ENCODE results near the gene GPR33. TPM values are rescaled to one million over a fixed set of nuclear protein-coding genes. Genes with fewer than 3 reads are reported as not detected.

Gene GPR33
- total RNA-seq, 1 donor from 2014 or later: not detected

- Mint-ChIP-seq H3K36me3 (ENCODE audit: unreplicated experiment) (no peaks in the 10 kb centered on the region), H3K27ac (ENCODE audit: unreplicated experiment) (no peak overlapping the region), H3K4me3 (ENCODE audit: unreplicated experiment) (no peak overlapping the region), H3K4me1 (ENCODE audit: unreplicated experiment) (peaks cover 22% of the 10 kb centered on the region), H3K27me3 (ENCODE audit: unreplicated experiment) (no peaks in the 10 kb centered on the region), H3K9me3 (ENCODE audit: unreplicated experiment) (peaks cover 18% of the 10 kb centered on the region)
- no peak for DNase-seq (ENCODE audit: extremely low spot score, unreplicated experiment)
- TF ChIP-seq, protein P1, sequence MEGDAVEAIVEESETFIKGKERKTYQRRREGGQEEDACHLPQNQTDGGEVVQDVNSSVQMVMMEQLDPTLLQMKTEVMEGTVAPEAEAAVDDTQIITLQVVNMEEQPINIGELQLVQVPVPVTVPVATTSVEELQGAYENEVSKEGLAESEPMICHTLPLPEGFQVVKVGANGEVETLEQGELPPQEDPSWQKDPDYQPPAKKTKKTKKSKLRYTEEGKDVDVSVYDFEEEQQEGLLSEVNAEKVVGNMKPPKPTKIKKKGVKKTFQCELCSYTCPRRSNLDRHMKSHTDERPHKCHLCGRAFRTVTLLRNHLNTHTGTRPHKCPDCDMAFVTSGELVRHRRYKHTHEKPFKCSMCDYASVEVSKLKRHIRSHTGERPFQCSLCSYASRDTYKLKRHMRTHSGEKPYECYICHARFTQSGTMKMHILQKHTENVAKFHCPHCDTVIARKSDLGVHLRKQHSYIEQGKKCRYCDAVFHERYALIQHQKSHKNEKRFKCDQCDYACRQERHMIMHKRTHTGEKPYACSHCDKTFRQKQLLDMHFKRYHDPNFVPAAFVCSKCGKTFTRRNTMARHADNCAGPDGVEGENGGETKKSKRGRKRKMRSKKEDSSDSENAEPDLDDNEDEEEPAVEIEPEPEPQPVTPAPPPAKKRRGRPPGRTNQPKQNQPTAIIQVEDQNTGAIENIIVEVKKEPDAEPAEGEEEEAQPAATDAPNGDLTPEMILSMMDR (IDR thresholded peaks at IDR 0.05): no peak
These were observed 14.0 kb upstream of the GPR33 start for GRCh38 chr14:31501870-31502269.

GRCh38 chr14:31492759-31493498 lies 5.1 kb upstream of the GPR33 start:
- H3K36me3 Mint-ChIP-seq (ENCODE audit: unreplicated experiment): no peaks in the 10 kb centered on the region
- TF ChIP-seq, protein P1 (IDR thresholded peaks at IDR 0.05): no peak
- H3K27me3 Mint-ChIP-seq (ENCODE audit: unreplicated experiment): peaks cover 4% of the 10 kb centered on the region
- no peaks in the 10 kb centered on the region for H3K4me1 Mint-ChIP-seq (ENCODE audit: unreplicated experiment)
- peaks cover 12% of the 10 kb centered on the region for H3K9me3 Mint-ChIP-seq (ENCODE audit: unreplicated experiment)
- H3K27ac Mint-ChIP-seq (ENCODE audit: unreplicated experiment): no peak overlapping the region
- no peak for DNase-seq (ENCODE audit: extremely low spot score, unreplicated experiment)
- H3K4me3 Mint-ChIP-seq (ENCODE audit: unreplicated experiment): no peak overlapping the region

DNA sequence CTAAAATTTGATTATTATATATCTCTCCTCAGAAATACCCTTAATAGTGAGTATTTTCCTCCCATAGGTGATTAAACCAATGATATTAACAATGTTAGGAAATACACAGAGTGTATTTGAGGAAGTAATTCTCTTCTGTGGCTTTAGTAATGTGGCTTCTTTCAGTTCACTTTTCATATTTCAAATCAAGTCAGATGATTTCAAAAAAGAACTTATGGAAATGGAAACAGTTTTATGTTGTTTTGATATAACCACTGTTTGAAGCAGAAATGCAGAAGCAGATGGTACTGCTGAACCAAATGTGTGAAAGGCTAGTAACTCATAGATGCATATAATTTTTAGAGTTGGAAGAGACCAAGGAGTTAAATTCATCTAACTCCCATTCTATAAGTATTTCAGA lies 1.9 kb upstream of the GPR33 start:
- no peaks in the 10 kb centered on the region for H3K4me1 Mint-ChIP-seq (ENCODE audit: unreplicated experiment)
- no peak overlapping the region for H3K27ac Mint-ChIP-seq (ENCODE audit: unreplicated experiment)
- TF ChIP-seq, protein P1 (IDR thresholded peaks at IDR 0.05): no peak
- DNase-seq (ENCODE audit: extremely low spot score, unreplicated experiment): no peak
- no peaks in the 10 kb centered on the region for H3K9me3 Mint-ChIP-seq (ENCODE audit: unreplicated experiment)
- no peaks in the 10 kb centered on the region for H3K36me3 Mint-ChIP-seq (ENCODE audit: unreplicated experiment)
- peaks cover 2% of the 10 kb centered on the region for H3K27me3 Mint-ChIP-seq (ENCODE audit: unreplicated experiment)
- H3K4me3 Mint-ChIP-seq (ENCODE audit: unreplicated experiment): no peak overlapping the region

DNA sequence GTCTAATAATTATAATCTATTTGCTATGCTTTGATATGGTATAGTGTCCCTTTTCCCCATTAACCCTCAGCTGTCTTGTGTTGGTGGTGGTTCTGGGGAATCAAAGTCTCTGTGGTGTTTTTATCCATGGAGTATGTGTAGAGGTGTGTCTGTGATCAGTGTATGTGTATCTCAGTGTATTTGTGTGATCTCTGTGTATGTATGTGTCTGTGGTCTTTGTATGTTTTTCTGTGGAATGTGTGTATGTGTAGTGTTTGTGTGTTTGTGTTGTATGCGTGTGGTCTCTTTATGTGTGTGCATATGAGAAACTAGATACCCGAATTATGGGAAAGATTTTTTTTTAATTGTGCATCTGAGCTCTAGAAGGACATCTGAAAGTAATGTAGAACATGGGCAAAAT lies 1.1 kb downstream of the GPR33 start:
- DNase-seq (ENCODE audit: extremely low spot score, unreplicated experiment): no peak
- Mint-ChIP-seq H3K36me3 (ENCODE audit: unreplicated experiment) (no peaks in the 10 kb centered on the region), H3K9me3 (ENCODE audit: unreplicated experiment) (no peaks in the 10 kb centered on the region), H3K4me3 (ENCODE audit: unreplicated experiment) (no peak overlapping the region), H3K27ac (ENCODE audit: unreplicated experiment) (no peak overlapping the region), H3K4me1 (ENCODE audit: unreplicated experiment) (no peaks in the 10 kb centered on the region), H3K27me3 (ENCODE audit: unreplicated experiment) (peaks cover 2% of the 10 kb centered on the region)
- TF ChIP-seq, protein P1 (IDR thresholded peaks at IDR 0.05): no peak

DNA sequence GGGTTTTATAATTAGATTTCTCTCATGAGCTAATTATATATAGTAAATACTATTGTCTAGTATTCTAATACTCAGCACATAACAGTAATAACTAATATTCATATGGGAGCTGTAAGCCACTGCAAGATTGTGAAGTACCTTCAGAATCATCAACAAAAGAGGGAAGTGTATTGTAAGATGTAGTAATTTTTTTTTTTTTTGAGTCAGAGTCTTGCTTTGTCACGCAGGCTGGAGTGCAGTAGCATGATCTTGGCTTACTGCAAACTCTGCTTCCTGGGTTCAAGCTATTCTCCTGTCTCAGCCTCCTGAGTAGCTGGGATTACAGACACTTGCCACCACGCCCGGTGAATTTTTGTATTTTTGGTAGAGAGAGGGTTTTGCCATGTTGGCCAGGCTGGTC lies 3.1 kb downstream of the GPR33 start:
- TF ChIP-seq, protein P1 (IDR thresholded peaks at IDR 0.05): no peak
- Mint-ChIP-seq H3K4me3 (ENCODE audit: unreplicated experiment) (no peak overlapping the region), H3K4me1 (ENCODE audit: unreplicated experiment) (no peaks in the 10 kb centered on the region), H3K27ac (ENCODE audit: unreplicated experiment) (no peak overlapping the region), H3K36me3 (ENCODE audit: unreplicated experiment) (no peaks in the 10 kb centered on the region), H3K27me3 (ENCODE audit: unreplicated experiment) (peaks cover 2% of the 10 kb centered on the region), H3K9me3 (ENCODE audit: unreplicated experiment) (no peaks in the 10 kb centered on the region)
- no peak for DNase-seq (ENCODE audit: extremely low spot score, unreplicated experiment)

Data from osteocyte (in vitro differentiated cells).